ENCODE results near the gene KTN1.

The KTN1 gene

GRCh38 chr14:55579724-55580469, at the start of gene KTN1:
Gene KTN1 (plus strand): TSS chr14:55580207. CDS start chr14:55612049, 31,842 bp downstream.
- peak; percentile 90 for DNase-seq

DNA sequence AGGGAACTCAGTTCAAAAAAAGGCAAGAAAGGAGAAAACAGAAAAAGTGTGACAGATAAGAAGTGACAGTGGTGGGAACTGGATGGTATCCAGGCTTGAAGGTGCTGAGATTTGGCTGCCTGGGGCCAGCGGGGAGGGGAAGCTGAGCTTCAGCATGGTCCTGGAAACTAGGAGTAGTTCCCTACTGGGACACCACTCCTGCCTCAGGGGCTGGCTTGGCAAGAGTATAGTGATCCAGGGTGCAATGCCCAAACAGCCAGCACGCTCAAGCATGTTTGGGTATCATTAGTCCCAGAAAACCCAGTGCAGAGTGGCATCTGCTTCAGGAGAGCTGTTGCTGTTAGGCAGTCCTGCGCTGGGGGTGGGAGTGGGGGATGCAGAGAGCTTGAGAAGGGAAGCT, 49.5 kb upstream of the KTN1 start:
- no peak for DNase-seq

DNA sequence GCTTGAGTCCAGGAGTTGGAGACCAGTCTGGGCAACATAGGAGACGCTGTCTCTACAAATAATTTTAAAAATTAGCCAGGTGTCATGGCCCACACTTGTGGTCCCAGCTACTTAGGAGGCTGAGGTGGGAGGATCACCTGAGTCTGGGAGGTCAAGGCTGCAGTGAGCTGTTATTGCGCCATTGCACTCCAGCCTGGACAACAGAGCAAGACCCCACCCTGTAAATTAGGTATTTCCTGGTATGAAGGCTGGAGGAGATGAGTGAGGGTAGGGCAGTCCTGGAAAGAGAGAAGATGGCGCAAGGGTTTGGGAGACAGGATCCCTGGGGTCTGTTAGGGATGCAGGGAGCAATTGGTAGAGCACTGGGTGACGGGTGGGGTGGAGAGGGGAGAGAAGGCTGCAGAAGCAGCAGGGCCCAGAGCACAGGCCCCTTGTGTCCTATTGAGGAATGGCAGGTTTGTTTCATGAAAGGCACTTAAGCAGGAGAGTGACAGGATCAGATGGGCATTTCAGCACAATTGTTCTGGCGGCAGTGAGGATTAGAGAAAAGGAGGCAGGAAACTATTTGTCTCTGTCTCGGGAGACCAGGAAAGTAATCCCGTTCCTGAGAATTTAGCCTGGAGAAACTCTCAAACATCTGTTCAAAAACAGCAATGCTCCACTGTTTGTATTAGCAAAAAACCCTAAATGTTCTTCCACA, 47.2 kb upstream of the KTN1 start:
- no peak for DNase-seq

DNA sequence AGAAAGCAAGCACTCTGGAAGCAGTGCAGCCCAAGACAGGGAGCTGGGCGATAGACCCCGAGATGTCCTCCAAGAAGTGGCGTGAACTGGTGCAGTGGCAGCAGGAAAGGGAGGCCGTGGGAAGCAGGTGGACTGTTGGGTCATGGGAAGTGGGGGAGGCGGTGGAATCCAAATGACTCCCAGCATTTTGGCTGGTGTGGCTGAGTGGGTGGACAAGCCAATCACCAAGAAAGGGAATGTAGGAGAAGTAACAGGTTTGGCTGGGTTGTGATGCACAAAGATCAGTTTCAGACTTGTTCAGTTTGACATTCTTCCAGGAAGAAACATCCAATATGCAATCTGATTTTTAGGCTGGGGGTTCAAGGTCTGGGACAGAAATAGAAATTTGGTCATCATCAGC, 46.0 kb upstream of the KTN1 start:
- no peak for DNase-seq

- DNase-seq: no peak
Measured at GRCh38 chr14:55535516-55536203, 44.3 kb upstream of the KTN1 start.

DNA sequence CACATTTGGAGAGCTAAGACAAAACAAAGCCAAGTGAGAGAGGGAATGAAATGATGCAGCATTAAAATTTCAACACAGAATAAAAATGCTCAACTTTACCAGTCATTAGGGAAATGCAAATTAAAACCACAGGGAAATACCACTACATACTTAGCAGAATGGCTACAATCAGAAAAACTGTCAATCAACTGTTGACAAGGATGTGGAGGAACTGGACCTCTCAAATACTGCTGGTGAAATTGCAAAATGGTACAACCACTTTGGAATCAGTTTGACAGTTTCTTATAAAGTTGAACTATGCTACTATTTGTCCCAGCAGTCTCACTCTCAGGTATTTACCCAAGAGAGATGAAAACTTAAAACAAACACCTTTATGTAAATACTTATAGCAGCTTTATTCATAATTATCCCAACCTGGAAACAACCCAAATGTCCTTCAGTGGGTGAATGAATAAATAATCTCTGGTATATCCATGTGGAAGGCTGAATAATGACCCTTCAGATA, 43.8 kb upstream of the KTN1 start:
- no peak for DNase-seq

DNA sequence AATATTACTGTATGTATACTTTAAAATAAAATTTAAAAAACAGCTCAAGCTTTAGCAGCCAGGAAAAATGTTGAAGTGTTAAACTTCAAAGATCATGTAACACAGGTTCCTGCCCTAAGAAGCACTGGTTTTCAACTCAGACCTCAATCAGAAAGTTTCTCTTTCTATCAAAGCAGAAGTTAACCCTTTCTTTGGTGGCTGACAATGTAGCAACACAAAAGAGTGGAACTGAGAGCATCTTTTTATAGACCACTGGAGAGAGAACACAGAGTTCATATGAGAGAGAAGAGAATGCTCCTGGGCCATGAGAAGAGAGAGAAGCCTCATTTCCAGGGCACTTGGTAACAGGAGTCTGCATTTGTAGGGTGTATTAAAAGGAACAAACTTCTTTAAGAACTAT, 42.2 kb upstream of the KTN1 start:
- DNase-seq: no peak

GRCh38 chr14:55539975-55540374, 40.0 kb upstream of the KTN1 start:
- no peak for DNase-seq

DNA sequence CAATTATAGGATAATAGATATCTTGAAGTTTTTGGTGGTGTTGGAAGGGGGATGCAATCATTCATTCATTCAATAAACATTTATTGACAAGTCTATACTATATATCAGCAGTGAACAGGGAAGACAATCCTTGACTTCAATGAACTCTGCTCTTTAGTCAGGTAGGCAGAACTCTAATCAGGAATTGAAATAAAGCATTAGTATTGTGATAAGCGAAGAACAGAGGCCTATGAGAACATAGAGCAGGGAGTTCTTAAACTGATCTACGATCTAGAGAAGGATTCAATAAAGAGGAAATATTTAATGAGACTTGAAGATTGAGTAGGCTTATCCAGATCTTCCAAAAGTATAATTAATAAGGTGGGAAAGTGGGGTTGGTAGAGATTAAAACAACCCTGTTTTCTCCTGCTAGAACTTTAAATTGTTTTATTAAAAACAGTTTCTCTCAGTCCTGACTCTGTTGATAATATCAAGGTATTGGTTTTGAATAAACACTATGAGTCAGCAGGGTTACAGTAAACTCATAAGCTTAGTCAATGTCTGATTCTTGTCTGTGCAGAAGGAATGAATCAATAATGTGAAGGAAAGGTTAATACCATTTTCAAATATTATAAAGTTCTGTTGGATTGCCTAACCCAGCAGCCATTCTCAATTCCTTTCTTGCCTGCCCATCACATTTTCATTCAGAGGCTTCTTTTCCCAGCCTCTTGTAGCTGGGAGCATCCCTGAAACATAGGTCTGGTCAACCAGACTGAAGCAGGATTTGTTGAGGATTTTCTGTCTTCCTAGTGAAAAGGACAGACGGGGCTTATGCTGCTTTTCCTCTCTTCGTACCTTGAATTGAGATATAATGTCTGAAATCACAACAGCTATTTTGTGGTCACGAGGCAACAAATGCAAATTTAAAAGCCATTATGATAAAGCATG, 38.9 kb upstream of the KTN1 start:
- DNase-seq: no peak

- DNase-seq: peak; percentile 2
Measured at GRCh38 chr14:55545779-55546178, 34.2 kb upstream of the KTN1 start.

DNA sequence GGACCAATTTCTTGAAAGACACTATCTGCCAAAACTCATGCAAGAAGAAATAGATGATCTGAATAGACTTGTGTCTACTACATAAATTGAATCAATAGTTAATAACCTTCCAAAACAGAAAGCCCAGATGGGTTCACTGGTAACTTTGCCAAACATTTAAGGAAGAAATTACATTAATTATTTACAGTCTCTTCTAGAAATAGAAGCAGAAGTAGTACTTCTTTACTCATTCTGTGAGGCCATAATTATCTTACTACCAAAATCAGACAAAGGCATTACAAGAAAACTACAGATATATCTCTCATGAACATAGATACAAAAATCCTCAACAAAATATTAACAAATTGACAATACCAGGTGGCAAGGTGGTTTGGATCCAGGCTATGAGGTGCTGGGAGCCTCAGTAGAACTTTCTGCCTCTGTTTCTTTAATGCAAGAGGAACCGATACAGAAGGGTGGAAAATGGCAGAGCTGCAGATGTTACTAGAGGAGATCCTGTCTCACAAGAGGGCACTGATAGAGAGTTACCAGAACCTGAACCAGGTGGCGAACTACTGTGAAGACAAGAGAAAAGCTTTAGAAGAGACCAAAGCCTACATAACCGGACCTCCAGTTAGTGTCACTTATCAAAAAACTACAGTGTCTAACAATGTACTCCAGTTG, 33.7 kb upstream of the KTN1 start:
- DNase-seq: no peak

DNA sequence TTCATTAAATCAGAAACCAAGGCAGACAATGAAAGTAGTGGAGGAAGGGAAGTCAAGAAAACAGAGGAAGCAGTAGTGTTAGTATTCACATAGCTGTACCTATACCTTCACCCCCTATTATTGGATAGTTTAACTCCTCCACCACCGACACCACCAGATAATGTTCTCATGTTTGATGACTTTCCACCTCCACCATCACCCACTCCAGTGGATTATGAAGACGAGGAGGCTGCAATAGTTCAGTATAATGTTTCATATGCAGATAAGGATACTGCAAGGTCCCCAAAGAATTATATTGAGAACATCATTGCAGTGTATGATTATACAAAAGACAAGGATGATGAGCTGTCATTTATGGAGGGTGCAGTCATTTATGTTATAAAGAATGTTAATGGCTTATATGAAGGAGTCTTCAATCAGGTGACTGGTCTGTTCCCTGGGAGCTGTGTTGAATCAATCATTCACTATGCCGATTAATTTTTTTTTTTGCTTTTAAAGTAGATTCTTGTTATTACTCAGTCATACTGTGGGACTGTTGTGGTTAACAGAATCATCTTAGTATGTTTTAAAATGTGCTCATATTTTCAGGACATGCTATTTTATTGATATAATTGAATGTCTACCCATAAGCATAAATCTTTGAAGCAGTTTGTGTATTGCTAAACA, 32.2 kb upstream of the KTN1 start:
- DNase-seq: no peak

DNA sequence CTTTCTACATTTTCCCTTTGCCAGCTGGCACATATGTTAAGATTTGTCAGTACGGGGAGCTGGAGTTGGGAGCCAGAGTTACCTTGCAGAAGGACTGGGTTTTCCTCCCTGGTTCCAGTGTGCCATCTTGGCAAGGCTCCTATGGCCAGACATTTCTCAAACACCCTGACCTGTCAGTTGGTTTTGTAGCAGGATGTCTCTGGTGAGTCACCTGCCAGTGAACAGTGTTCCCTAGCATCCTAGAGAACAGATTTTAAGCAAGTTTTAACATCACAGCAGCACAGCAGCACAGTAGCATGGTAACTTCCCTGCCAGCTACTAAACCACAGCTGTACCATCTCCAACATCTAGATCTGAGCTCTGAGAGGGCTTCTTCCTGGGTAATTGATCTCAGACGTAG, 26.2 kb upstream of the KTN1 start:
- no peak for DNase-seq

GRCh38 chr14:55556929-55557623, 22.9 kb upstream of the KTN1 start:
- DNase-seq: no peak

DNA sequence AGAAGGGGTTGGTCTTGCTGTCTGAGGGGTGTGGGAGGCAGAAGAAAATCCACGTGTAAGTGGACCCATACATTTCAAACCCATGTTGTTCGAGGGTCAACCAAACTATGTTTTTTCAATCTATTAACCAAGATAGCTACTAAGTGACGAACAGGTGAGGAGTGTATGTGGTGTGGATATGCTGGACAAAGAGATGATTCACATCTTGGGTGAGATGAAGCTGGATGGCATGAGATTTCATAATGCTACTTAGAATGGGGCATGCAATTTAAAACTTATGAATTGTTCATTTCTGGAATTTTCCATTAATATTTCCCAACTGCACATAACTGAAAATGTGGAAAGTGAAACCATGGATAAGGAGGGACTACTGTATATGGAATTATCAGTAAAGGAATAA, 17.9 kb upstream of the KTN1 start:
- DNase-seq: no peak

DNA sequence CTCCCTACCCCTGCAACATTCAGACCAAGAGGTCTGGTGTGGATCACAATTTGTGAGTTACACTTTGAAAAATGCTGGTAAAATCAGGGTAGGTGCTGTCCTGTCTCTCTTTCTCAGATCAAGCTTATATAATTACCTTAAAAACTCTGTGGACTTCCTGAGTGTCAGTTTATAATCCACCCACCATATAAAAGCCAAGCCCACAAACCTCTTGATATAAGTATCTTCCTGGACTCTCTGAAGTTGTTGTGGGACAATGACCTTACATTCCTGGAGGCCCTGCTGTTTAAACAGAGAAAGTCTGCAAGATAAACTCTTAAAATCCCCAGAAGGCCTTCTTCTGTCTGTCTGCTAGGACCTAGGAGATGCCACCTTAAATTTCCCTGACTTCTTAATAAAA, 11.4 kb upstream of the KTN1 start:
- DNase-seq: no peak

DNA sequence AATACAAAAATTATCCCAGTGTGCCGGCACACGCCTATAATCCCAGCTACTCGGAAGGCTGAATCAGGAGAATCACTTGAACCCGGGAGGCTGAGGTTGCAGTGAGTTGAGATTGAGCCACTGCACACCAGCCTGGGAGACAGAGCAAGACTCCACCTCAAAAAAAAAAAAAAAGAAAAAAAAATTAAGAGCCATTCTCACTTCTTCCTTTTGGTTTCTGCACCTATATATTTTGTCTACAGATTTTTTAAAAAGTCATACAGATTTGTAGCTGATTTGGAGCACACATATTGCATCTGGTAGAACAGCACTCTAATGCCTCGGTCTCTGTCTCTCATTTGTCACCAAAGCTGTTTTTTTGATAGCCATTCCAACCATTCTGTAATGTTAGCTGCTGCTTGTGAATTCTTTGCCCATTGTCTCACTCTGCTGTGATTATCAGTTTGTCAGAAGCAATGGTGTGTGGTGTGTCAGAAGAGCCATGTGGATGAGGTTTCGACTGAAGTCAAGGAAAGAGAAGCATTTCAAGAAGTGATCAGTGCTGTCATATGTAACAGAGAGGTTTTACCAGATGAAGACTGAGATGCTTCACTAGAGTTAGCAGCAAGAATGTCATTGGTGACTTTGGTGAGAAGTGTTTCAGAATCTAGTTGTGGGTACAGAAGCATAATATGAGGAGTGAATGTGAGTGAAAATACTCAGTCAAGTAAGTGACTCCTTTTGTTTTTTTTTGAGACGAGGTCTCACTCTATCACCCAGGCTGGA, 8.7 kb upstream of the KTN1 start:
- DNase-seq: no peak

DNA sequence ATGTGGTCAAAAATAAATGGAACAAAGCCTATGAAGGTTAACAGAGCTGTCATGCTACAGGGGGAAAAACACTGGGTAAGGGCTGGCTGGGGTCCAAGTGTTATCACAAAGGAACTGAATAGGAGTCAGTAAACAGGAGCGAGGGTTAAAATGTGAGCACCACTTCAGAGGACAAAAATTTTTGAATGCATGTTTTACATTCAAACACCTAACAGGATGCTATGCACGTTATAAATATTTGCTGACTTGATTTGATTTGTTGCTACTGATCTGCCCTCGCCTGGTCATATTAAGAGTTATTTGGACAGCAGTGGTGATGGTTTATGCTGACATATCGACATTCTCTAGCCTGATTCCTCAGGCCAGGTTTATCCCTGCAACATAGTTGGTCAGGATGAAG, 7.4 kb upstream of the KTN1 start:
- DNase-seq: no peak

GRCh38 chr14:55574988-55575387, 5.0 kb upstream of the KTN1 start:
- no peak for DNase-seq

- no peak for DNase-seq
Measured at GRCh38 chr14:55577229-55577628, 2.8 kb upstream of the KTN1 start.
